ENCODE data around the gene ABCF3.
A peak's percentile ranks its signal among the peaks of the same experiment; 100 is the strongest.
"Not testable (repeated sequence)": the region's sequence is repeated elsewhere in the genome, so short reads cannot be mapped to it uniquely, and the experiment has no call there.

ABCF3 gene, protein sequence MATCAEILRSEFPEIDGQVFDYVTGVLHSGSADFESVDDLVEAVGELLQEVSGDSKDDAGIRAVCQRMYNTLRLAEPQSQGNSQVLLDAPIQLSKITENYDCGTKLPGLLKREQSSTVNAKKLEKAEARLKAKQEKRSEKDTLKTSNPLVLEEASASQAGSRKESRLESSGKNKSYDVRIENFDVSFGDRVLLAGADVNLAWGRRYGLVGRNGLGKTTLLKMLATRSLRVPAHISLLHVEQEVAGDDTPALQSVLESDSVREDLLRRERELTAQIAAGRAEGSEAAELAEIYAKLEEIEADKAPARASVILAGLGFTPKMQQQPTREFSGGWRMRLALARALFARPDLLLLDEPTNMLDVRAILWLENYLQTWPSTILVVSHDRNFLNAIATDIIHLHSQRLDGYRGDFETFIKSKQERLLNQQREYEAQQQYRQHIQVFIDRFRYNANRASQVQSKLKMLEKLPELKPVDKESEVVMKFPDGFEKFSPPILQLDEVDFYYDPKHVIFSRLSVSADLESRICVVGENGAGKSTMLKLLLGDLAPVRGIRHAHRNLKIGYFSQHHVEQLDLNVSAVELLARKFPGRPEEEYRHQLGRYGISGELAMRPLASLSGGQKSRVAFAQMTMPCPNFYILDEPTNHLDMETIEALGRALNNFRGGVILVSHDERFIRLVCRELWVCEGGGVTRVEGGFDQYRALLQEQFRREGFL

DNA sequence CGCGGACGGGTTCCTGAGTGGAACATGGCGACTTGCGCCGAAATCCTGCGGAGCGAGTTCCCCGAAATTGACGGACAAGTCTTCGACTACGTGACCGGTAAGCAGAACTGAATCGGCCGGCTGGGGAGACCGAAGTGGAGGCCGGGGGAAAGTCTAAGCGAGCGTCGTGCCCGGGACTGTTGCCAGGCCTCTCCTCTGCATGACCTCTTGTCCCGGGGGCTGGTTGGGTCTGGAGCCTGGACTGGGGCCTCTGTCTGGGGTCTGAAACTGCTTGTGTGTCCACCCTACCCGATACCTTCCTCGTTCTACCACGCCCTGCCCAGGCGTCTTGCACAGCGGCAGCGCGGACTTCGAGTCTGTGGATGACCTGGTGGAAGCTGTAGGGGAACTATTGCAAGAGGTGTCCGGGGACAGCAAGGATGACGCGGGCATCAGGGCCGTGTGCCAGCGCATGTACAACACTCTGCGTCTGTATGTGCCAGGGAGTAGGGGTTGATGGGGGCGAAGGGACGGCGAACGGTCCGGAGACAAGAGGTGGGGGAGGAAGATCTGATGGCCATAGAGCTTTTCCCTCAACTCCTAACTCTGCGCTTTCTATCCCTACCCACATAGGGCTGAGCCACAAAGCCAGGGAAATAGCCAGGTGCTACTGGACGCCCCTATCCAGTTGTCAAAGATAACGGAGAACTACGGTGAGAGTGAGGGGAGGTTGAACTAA, at the start of gene ABCF3:
Gene ABCF3 (plus strand): TSS at position 16 of the 718 bp plus-strand sequence. CDS start 9 bp downstream, at position 25.
- peaks cover 32% of the 10 kb centered on the region for H3K4me1 Mint-ChIP-seq
- H3K27ac Mint-ChIP-seq: peak within 1 kb of the TSS; percentile 92
- CTCF ChIA-PET: interaction anchor here (0.9 kb wide), 1 partner anchor 41 kb away, joined by 3 read pairs; no protein-coding TSS in a partner anchor
- no peaks in the 10 kb centered on the region for H3K9me3 Mint-ChIP-seq
- H3K4me3 Mint-ChIP-seq: peak within 1 kb of the TSS; percentile 100
- no peak for DNase-seq
- peaks cover 63% of the 10 kb centered on the region for H3K36me3 Mint-ChIP-seq
- H3K27me3 Mint-ChIP-seq: no peaks in the 10 kb centered on the region

DNA sequence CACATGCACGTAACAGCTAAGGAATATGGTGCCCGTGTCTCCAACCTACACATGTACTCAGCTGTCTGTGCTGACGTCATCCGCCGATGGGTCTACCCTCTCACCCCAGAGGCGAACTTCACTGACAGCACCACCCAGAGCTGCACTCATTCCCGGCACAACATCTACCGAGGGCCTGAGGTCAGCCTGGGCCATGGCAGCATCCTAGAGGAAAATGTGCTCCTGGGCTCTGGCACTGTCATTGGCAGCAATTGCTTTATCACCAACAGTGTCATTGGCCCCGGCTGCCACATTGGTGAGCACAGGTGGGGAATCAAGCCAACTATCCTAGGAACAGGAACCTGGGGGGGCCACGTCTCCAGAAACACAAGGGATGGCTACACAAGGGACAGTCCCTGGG, 45.6 kb upstream of the ABCF3 start:
- Mint-ChIP-seq H3K4me3 (no peak overlapping the region), H3K27me3 (no peaks in the 10 kb centered on the region), H3K36me3 (peaks cover 53% of the 10 kb centered on the region), H3K4me1 (peaks cover 23% of the 10 kb centered on the region), H3K9me3 (no peaks in the 10 kb centered on the region), H3K27ac (no peak overlapping the region)
- DNase-seq: no peak
- CTCF ChIA-PET: interaction anchor here (1.1 kb wide), 1 partner anchor 109 kb away, joined by 3 read pairs; the partner anchor contains the start of gene EEF1AKMT4

DNA sequence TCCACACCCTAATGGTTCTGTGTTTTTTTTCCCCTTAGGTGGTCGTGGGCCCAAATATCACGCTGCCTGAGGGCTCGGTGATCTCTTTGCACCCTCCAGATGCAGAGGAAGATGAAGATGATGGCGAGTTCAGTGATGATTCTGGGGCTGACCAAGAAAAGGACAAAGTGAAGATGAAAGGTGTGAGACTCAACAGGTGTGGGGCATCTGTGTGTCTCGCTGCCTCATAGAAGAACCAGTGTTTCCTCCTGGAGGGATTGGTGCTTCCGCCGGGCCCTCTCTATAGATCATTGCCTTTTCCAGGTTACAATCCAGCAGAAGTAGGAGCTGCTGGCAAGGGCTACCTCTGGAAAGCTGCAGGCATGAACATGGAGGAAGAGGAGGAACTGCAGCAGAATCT, 43.8 kb upstream of the ABCF3 start:
- no peak for DNase-seq
- peaks cover 49% of the 10 kb centered on the region for H3K36me3 Mint-ChIP-seq
- H3K27me3 Mint-ChIP-seq: no peaks in the 10 kb centered on the region
- H3K4me3 Mint-ChIP-seq: no peak overlapping the region
- H3K27ac Mint-ChIP-seq: no peak overlapping the region
- no peaks in the 10 kb centered on the region for H3K9me3 Mint-ChIP-seq
- CTCF ChIA-PET: no interaction called here
- peaks cover 8% of the 10 kb centered on the region for H3K4me1 Mint-ChIP-seq

DNA sequence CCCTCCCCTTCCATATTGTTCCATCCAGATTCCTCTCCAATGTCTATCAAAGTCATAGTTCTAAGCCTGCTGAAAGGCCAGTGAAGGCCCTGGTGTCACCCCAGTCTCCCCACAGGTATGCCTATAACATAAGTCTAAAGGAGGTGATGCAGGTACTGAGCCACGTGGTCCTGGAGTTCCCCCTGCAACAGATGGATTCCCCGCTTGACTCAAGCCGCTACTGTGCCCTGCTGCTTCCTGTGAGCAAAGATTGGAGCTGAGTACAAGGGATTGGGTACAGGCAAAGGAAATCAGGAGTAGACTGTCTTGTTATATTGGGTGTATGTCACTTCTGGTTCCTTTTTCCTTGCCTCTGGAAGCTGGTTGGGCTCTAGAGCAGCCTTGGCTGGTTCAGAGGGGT, 42.7 kb upstream of the ABCF3 start:
- peaks cover 41% of the 10 kb centered on the region for H3K36me3 Mint-ChIP-seq
- no peaks in the 10 kb centered on the region for H3K4me1 Mint-ChIP-seq
- H3K27me3 Mint-ChIP-seq: no peaks in the 10 kb centered on the region
- no peak overlapping the region for H3K4me3 Mint-ChIP-seq
- H3K27ac Mint-ChIP-seq: no peak overlapping the region
- no peaks in the 10 kb centered on the region for H3K9me3 Mint-ChIP-seq
- CTCF ChIA-PET: no interaction called here
- no peak for DNase-seq

DNA sequence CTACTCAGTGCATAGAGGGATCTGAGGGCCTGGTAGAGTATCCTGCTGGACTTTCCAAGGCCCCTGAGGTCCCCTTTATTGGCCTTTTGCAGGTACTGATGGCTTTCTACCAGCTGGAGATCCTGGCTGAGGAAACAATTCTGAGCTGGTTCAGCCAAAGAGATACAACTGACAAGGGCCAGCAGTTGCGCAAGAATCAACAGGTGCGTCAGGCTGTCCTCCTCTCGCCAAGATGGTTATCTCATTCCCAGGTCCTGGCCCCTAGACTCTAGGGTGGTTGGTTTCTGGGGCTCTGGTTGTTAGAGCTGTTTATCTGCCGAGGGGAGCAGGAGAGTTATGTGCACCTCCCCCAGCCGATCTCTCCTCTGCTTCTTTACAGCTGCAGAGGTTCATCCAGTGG, 41.5 kb upstream of the ABCF3 start:
- H3K9me3 Mint-ChIP-seq: no peaks in the 10 kb centered on the region
- no peaks in the 10 kb centered on the region for H3K27me3 Mint-ChIP-seq
- H3K36me3 Mint-ChIP-seq: peaks cover 41% of the 10 kb centered on the region
- H3K4me3 Mint-ChIP-seq: no peak overlapping the region
- H3K27ac Mint-ChIP-seq: no peak overlapping the region
- DNase-seq: no peak
- CTCF ChIA-PET: interaction anchor here (0.7 to 3.4 kb wide), 4 partner anchors 15 to 105 kb away, joined by 3 to 15 read pairs (median 4); partner anchors contain the start of gene EEF1AKMT4
- H3K4me1 Mint-ChIP-seq: no peaks in the 10 kb centered on the region

DNA sequence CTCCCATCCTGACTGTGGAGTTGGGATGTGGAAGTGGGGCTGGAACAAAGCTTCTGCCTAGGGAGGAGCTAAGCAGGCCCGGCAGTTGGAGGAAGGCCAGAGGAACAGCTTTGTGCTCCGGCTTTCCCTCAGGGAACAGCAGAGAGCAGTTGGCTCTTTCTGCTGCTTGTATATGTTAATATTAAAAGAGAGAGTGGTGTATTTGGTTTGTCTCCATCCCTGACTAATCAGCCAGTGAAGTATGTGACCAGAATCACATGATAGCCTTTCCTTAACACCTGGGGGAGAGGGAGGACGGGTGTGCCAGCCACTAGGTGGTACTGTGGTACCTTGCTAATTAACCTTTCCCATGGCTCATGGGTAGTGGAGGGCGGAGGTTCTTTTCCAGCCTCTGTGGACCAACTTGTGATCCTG, 40.9 kb upstream of the ABCF3 start:
- Mint-ChIP-seq H3K27ac (no peak overlapping the region), H3K36me3 (peaks cover 39% of the 10 kb centered on the region), H3K4me1 (no peaks in the 10 kb centered on the region), H3K9me3 (no peaks in the 10 kb centered on the region), H3K27me3 (peaks cover 4% of the 10 kb centered on the region), H3K4me3 (no peak overlapping the region)
- DNase-seq: peak; percentile 54
- CTCF ChIA-PET: interaction anchor here (0.7 to 3.4 kb wide), 6 partner anchors 10 to 105 kb away, joined by 3 to 15 read pairs (median 4); partner anchors contain the start of genes DVL3 and EEF1AKMT4

DNA sequence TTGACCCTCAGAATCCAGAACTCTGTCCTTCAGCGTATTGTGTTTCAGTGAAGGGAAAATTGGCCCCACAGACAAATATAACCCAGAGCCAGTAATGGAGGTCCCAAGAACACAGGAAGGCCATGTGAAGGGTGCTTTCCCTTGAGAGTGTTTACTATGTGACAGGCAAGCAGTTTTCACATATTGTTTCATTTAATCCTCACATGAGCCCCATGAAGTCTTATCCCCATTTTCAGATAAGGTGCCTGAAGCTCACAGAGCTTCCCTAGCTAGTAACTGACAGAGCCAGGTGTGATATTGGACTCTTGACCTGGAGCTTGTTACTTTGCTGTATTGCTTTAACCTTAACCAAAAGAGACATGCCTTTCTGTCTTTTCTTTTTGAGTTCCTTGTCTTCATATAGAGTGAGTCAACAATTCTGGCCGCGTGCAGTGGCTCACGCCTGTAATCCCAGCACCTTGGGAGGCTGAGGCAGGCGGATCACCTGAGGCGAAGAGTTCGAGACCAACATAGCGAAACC, 40.2 kb upstream of the ABCF3 start:
- H3K4me3 Mint-ChIP-seq: no peak overlapping the region
- H3K9me3 Mint-ChIP-seq: no peaks in the 10 kb centered on the region
- peaks cover 4% of the 10 kb centered on the region for H3K27me3 Mint-ChIP-seq
- DNase-seq: no peak
- H3K36me3 Mint-ChIP-seq: peaks cover 32% of the 10 kb centered on the region
- H3K27ac Mint-ChIP-seq: no peak overlapping the region
- CTCF ChIA-PET: interaction anchor here (0.9 to 3.4 kb wide), 5 partner anchors 9 to 143 kb away, joined by 3 to 15 read pairs (median 4); partner anchors contain the start of genes DVL3 and EEF1AKMT4
- H3K4me1 Mint-ChIP-seq: no peaks in the 10 kb centered on the region

DNA sequence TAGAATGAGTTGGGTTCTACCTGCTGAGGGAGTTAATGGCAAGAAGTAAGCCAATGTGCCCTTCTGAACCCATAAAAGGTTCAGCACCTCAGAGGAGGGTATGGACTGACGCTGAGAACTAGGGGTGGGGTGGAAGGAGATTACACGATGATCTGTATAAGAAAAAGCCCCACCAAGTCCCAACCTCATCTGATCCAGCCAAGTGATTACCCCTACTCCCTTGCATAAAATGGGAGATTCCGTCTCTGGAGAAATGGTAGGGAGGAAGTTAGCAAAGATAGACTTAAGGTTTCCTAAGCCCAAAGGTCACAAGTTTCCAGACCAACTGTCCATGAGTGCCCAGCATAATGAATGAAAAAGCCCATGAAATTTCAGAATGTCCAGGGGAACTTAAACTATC, 37.9 kb upstream of the ABCF3 start:
- H3K27me3 Mint-ChIP-seq: peaks cover 4% of the 10 kb centered on the region
- no peak overlapping the region for H3K27ac Mint-ChIP-seq
- H3K36me3 Mint-ChIP-seq: peaks cover 10% of the 10 kb centered on the region
- H3K9me3 Mint-ChIP-seq: no peaks in the 10 kb centered on the region
- H3K4me1 Mint-ChIP-seq: no peaks in the 10 kb centered on the region
- CTCF ChIA-PET: no interaction called here
- H3K4me3 Mint-ChIP-seq: no peak overlapping the region
- no peak for DNase-seq

DNA sequence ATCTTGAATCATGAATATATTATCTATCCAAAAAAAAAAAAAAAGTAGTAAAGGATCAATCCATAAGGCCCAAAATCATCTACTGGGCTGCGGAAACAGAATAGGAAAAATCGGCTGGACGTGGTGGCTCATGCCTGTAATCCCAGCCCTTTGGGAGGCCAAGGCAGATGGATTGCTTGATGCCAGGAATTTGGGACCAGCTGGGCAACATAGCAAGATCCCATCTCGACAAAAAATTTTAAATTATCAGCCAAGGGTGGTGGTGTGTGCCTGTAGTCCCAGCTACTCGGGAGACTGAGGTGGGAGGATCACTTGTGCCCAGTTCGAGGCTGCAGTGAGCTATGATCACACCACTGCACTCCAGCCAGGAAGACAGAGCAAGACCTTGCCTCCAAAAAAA, 36.9 kb upstream of the ABCF3 start:
- Mint-ChIP-seq H3K27me3 (peaks cover 4% of the 10 kb centered on the region), H3K27ac (no peak overlapping the region), H3K36me3 (peaks cover 2% of the 10 kb centered on the region), H3K9me3 (no peaks in the 10 kb centered on the region), H3K4me3 (no peak overlapping the region), H3K4me1 (no peaks in the 10 kb centered on the region)
- DNase-seq: no peak
- CTCF ChIA-PET: interaction anchor here (1.0 kb wide), 1 partner anchor 100 kb away, joined by 3 read pairs; the partner anchor contains the start of gene EEF1AKMT4

DNA sequence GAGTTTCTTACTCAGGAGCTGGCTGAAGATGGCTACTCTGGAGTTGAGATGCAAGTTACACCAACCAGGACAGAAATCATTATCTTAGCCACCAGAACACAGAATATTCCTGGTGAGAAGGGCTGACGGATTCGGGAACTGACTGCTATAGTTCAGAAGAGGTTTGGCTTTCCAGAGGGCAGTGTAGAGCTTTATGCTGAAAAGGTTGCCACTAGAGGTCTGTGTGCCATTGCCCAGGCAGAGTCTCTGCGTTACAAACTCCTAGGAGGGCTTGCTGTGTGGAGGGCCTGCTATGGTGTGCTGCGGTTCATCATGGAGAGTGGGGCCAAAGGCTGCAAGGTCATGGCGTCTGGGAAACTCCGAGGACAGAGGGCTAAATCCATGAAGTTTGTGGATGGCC, 36.2 kb upstream of the ABCF3 start:
- H3K4me3 Mint-ChIP-seq, H3K27me3 Mint-ChIP-seq, DNase-seq, H3K36me3 Mint-ChIP-seq, H3K27ac Mint-ChIP-seq, CTCF ChIA-PET, H3K9me3 Mint-ChIP-seq, H3K4me1 Mint-ChIP-seq: not testable (repeated sequence)

DNA sequence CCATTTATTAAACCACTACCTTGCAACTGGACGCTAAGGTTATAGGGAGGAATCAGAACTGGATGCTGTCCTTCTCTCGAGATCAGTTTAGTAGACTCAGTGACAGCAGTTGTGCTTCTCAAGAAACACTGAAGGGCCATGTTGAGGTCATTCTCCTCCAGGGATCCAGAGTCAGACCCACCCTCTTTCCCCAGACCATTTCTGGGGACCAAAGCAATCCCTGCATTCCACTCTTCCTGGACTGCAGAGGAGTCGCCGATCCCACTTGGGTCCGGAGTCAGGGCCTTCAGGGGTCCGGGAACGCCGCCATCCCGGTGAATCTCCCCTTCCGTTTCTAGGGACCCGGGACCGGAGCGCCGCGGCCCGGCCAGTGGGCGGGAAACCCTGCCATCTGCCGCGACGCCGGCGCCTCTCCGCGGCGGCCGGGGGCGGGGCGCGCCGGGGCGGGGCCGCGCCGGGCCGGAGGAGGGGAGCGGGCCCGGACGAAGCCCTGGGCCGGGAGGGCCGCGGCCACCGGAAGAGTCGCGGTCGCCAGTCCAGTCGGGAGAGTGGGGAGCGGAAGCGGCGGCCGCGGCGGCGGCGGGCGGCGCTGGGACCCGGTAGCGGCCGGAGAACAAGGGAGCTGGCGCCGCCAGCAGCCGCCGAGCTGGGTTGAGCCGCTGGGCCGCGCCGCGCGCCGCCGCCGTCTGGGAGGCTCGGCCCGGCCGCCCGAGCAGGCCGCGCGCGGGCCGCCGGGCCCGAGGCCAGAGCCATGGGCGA, 30.9 kb upstream of the ABCF3 start, which contains the start of gene DVL3:
Gene DVL3 (plus strand): TSS at position 493 of the 759 bp plus-strand sequence. CDS start 259 bp downstream, at position 752.
- peak within 1 kb of the TSS; percentile 79 for H3K27ac Mint-ChIP-seq
- peaks cover under 1% of the 10 kb centered on the region for H3K27me3 Mint-ChIP-seq
- peaks cover 3% of the 10 kb centered on the region for H3K36me3 Mint-ChIP-seq
- no peaks in the 10 kb centered on the region for H3K9me3 Mint-ChIP-seq
- peaks cover 29% of the 10 kb centered on the region for H3K4me1 Mint-ChIP-seq
- DNase-seq: peak; percentile 62
- CTCF ChIA-PET: interaction anchor here (1.0 to 1.1 kb wide), 4 partner anchors 9 to 251 kb away, joined by 3 to 5 read pairs (median 3); partner anchors contain the start of gene EEF1AKMT4
- peak within 1 kb of the TSS; percentile 97 for H3K4me3 Mint-ChIP-seq

DNA sequence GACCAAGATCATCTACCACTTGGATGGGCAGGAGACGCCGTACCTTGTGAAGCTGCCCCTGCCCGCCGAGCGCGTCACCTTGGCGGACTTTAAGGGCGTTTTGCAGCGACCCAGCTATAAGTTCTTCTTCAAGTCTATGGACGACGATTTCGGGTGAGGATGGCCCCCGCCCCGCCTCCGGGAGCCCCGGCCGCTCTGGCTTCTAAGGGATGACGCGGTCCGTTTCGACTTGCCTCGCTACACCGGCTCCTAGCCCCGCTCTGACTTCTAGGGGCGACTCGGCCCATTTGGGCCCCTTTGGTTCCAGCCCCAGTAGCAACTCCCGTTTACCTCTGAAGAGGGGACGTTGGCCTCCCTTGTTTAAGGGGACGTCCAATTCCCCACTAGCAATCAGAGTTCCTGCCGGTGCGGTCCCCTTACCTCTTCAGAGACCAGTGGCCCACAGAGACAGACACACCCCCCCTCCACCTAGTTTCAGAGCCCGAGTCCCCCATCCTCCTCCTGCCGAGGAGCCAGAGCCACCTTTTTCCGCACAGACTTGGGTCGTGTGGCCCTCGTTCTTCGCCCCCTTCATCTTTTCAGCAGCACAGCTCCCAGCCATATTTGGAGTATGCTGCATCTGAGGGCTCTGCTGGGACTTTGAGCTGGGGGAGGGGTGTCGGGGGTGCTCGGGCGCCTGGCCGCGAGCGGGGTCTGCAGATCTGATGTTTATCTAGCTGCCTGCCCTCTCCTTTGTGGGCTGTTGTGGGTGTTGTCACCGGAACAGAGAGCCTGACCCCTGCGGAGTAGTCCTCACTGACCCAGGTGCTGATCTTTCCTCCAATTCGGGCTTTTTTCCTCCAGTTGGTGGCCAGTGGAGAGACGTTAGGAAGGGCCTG, 30.1 kb upstream of the ABCF3 start:
- DNase-seq: peak; percentile 62
- peak overlapping the region; percentile 79 for H3K27ac Mint-ChIP-seq
- no peaks in the 10 kb centered on the region for H3K27me3 Mint-ChIP-seq
- H3K4me3 Mint-ChIP-seq: peak overlapping the region; percentile 97
- CTCF ChIA-PET: interaction anchor here (1.0 to 1.5 kb wide), 5 partner anchors 9 to 252 kb away, joined by 3 to 5 read pairs (median 3); partner anchors contain the start of gene EEF1AKMT4
- H3K4me1 Mint-ChIP-seq: peaks cover 33% of the 10 kb centered on the region
- peaks cover 3% of the 10 kb centered on the region for H3K36me3 Mint-ChIP-seq
- H3K9me3 Mint-ChIP-seq: no peaks in the 10 kb centered on the region

All from activated naive CD4-positive, alpha-beta T cell treated with anti-CD3 and anti-CD28 coated beads, Interleukin-2, amount 10 ng/mL, durations not matched to agents 7 days and 5 days (primary cell).